HG02642 (cell line): Measurements from ENCODE around the gene ELAPOR2.
"Not testable (repeated sequence)": the region's sequence is repeated elsewhere in the genome, so short reads cannot be mapped to it uniquely, and the experiment has no call there.

Experiments used
- ATAC-seq: cut with Tn5 transposase; IDR thresholded peaks from one replicate; pipeline ENCODE4 v1.9.1; 2021; ENCODE audit warnings: mild to moderate bottlenecking; ENCODE audit not compliant: unreplicated experiment, poor library complexity

Gene ELAPOR2

GRCh38 chr7:87044713-87045112 is 14.7 kb downstream of the ELAPOR2 start:
- not testable (repeated sequence) for ATAC-seq

- ATAC-seq = not testable (repeated sequence)
Measured at GRCh38 chr7:87041586-87041985, 17.9 kb downstream of the ELAPOR2 start.

- not testable (repeated sequence) for ATAC-seq
Measured at GRCh38 chr7:87039691-87040299, 19.7 kb downstream of the ELAPOR2 start.

- no peak for ATAC-seq
Measured at GRCh38 chr7:87038993-87039690, 20.3 kb downstream of the ELAPOR2 start.

GRCh38 chr7:87036985-87037384 is 22.5 kb downstream of the ELAPOR2 start:
- ATAC-seq = no peak

GRCh38 chr7:87032604-87033339 is 26.7 kb downstream of the ELAPOR2 start:
- no peak for ATAC-seq

GRCh38 chr7:87029078-87029477 is 30.4 kb downstream of the ELAPOR2 start:
- ATAC-seq = no peak

- no peak for ATAC-seq
Measured at GRCh38 chr7:87028636-87029035, 30.8 kb downstream of the ELAPOR2 start.

- ATAC-seq = peak; percentile 86
Measured at GRCh38 chr7:87027900-87028299, 31.6 kb downstream of the ELAPOR2 start.

- ATAC-seq = no peak
Measured at GRCh38 chr7:87021285-87021684, 38.2 kb downstream of the ELAPOR2 start.

- no peak for ATAC-seq
Measured at GRCh38 chr7:87016606-87017005, 42.8 kb downstream of the ELAPOR2 start.

- no peak for ATAC-seq
Measured at GRCh38 chr7:87013840-87014190, 45.6 kb downstream of the ELAPOR2 start.

GRCh38 chr7:87013136-87013839 is 46.2 kb downstream of the ELAPOR2 start:
- no peak for ATAC-seq
